NCI-H187 (cell line): ENCODE data around the gene VPS52.
A peak's percentile ranks its signal among the peaks of the same experiment; 100 is the strongest.

Experiments
- DNase-seq, 2 experiments: peaks; one replicate each; lab custom pipeline; 2025; lab: John Stamatoyannopoulos, UW

Gene VPS52

DNA sequence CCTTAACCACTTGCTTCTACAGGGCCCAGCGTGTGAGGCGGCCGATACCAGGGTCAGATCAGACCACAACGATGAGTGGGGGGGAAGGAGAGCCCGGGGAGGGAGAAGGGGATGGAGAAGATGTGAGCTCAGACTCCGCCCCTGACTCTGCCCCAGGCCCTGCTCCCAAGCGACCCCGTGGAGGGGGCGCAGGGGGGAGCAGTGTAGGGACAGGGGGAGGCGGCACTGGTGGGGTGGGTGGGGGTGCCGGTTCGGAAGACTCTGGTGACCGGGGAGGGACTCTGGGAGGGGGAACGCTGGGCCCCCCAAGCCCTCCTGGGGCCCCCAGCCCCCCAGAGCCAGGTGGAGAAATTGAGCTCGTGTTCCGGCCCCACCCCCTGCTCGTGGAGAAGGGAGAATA lies 60.5 kb downstream of the VPS52 start:
- DNase-seq: no peak

DNA sequence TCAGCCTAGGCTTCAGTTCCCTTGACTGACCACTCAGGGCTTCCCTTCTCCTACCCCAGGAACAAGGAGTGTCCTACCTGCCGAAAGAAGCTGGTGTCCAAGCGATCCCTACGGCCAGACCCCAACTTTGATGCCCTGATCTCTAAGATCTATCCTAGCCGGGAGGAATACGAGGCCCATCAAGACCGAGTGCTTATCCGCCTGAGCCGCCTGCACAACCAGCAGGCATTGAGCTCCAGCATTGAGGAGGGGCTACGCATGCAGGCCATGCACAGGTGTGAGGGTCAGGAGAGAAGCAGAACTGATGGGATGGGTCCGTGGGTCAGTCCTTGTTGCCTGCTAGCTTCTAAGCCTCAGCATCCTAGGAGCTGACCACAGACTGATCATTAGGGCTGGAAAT lies 61.8 kb downstream of the VPS52 start:
- DNase-seq: no peak

DNA sequence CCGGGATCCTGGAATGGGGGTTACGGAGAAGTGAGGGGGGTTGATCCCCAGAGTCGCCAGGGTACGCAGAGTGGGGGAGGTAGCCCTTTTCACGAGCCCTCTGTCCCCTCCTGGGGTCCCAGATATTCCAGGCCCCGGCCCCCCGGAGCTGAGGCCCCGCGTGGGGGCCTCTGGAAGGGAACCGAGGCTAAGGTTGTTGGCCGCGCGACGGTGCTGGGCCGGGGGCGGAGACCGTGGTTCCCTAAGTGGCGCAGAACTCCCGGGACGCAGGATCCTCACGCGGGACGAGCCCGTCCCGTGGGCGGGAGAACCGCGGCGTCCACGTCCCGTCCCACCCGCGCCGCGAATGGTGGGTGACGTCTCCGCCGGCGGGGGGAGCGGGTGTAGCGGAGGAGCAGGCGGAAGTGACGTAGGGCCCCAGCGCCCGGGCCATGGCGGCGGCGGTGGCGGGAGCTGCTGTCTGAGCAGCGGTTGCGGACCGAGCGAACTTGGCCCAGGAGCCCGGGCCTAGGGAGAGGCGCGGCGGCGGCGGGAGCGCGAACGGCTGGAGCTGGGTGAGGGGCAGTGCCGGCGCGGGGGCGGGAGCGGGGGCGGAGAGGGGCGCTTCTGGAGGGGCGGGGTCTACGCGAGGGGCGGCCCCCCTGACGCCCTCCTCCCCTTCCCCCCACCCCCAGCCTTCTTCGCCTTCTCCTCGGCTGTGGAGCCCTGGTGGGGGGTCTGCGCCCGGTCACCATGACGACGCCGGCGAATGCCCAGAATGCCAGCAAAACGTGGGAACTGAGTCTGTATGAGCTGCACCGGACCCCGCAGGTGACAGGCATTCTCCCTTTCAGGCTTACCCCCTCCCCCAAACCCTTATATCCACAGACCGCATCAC lies 63.3 kb downstream of the VPS52 start, which contains the start of gene RING1:
TSS of gene RING1 (plus strand) at position 410 of the 877 bp plus-strand sequence. CDS start at position 733, 323 bp downstream.
- peak; percentile 36 to 63 for DNase-seq

DNA sequence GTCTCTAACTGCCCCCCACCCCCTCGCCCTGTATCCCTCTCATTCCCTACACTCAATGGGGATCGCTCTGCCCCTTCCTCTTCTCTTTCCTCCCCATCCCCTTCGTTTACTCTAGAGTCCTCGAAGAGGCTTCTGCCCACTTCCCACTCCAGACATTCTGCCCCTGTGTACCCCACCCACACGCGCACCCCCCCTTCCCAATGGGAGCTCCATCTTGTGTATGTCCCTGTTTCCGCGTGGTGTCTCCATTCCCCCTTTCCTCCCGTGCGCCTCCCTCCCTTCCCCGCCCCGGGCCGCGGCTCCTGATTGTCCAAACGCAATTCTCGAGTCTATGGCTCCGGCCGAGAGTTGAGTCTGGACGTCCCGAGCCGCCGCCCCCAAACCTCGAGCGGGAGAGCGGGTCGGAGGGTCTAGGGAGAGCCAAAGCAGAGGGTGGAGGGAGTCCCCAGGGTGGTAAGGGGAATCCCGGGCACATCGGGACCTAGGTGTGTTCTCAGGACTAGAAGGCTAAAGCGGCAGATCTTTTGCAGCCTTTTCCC lies 64.1 kb downstream of the VPS52 start:
- DNase-seq: no peak

DNA sequence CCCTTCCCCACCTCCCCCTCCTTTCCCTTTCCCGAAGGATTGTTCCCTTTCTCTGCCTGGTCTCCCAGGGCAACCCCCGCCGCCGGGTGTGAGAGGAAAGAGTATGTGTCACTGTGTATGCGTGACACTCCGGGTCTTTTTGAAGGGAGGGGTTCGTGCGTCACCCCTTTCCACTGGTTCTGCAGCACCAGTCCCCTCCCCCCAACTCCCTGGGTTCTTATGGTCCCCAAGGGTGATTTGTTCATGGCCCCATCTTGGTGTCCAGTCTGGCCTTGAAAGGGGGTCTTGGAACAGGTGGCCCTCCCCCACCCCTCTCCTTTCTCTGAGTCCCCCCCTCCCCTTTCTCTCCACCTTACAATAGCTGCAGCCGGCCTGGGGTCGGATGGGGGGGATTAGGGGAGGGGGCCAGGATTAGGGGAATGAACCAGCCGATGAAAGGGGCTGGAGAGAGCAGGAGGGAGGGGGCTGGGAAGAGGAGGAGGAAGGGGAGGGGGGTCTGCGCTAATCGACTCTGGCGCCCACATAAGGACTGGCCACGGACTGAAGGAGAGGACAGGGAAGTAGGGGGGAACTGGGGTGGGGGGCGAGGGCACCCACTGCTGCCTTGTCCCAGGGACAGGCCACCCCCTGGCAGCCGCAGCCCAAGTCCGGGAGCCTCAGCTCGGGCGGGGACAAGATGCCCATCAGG lies 64.7 kb downstream of the VPS52 start:
- DNase-seq: no peak

DNA sequence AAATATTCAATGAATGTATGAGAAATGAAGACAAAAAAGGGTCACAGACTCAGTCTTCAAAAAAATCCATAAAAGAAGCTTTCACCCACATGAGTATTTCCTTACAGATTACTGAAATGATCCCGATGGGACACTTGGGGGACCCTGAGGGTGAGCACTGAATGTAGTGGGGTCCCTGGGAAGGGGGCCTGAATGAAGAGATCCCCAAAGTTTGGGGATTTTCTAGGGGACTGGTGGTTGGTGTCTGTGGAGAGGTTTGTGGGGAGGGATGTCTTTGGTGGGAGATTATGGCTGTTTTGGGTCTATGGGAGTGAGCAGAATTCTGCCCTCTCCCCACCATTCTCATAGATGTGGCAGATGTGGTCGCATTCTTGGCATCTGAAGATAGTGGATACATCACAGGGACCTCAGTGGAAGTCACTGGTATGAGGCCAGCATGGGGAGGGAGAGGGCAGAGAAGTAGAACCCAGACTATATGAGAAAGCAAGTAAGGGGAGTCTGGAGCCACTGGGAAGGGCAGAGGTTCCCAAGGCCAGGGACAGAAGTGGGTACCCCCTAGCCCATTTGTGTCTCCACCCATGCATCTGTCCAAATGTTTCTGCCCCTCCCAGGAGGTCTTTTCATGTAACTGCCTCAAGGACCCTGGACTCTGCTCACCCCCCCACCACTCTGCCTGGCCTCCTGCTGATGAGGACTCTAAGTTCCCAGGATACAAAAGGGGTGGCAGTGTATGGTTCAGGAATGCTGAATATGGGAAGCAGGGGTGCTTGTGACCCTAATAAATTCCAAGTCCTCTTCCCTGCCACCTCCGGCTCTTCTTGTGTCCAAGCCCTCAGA lies 65.4 kb downstream of the VPS52 start:
- no peak for DNase-seq

DNA sequence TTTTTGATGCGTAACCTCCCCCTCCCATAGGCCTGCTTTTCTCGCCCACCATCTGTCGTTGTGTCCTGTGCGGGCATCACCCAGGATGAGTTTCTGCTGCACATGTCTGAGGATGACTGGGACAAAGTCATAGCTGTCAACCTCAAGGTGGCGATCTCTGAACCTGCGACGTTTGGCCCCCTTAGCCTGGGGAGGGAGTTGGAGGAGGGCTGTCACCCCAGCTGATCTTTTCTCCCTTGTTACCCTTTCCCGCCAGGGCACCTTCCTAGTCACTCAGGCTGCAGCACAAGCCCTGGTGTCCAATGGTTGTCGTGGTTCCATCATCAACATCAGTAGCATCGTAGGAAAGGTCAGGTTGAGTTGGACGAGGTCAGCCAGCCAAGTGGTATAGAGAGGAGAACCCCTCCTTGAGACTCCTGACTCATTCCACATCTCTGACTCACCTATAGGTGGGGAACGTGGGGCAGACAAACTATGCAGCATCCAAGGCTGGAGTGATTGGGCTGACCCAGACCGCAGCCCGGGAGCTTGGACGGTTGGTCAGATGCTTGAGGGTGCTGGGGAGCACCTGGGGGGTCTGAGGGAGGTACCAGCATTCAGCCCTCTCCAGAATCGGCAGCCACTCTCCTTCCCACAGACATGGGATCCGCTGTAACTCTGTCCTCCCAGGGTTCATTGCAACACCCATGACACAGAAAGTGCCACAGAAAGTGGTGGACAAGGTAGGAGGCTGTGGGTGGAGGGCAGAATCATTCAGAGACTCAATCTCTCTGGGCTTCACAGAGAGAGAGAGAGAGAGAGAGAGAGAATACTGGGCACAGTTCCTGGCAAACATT lies 66.3 kb downstream of the VPS52 start:
- no peak for DNase-seq

DNA sequence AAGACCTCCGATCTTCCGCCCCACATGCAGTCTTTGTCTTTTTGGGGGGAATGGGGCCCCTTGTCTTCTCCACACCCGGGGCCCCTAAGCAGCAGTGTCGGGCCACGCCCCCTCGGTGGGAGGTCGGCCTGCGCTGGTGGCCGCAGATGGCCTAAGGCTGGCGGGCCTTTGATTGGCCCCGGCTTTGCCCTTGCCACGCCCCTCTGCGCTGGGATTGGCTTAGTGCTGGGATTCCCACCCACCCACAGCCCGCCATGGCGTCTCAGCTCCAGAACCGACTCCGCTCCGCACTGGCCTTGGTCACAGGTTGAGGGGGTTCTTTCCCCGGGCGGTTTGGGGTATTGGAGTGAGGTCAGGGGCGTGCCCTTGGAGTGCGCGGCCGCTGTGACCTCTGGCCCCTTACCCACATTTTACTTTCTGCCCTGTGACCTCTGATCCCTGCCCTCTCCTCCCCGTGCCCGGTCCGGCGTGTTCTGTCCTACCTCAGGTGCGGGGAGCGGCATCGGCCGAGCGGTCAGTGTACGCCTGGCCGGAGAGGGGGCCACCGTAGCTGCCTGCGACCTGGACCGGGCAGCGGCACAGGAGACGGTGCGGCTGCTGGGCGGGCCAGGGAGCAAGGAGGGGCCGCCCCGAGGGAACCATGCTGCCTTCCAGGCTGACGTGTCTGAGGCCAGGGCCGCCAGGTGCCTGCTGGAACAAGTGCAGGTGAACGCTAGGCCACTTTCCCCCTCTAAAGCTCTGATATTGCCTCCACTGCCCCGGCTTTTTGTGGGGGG lies 67.1 kb downstream of the VPS52 start, which contains the start of gene HSD17B8:
TSS of gene HSD17B8 (plus strand) at position 241 of the 776 bp plus-strand sequence. CDS start at position 255, 14 bp downstream.
- peak; percentile 66 to 90 for DNase-seq

DNA sequence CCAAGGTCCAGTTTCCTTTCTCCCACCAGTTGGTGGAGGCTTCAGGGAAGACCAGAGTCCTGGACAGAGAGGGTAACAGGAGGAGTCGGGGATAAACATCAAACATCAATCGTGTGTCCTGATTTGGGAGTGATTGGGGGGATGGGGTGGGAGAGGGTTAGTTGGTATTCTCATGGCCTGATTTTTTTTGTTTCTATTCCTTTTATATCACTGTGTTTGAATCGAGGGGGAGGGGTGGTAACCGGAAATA lies 67.6 kb downstream of the VPS52 start:
- DNase-seq: no peak

DNA sequence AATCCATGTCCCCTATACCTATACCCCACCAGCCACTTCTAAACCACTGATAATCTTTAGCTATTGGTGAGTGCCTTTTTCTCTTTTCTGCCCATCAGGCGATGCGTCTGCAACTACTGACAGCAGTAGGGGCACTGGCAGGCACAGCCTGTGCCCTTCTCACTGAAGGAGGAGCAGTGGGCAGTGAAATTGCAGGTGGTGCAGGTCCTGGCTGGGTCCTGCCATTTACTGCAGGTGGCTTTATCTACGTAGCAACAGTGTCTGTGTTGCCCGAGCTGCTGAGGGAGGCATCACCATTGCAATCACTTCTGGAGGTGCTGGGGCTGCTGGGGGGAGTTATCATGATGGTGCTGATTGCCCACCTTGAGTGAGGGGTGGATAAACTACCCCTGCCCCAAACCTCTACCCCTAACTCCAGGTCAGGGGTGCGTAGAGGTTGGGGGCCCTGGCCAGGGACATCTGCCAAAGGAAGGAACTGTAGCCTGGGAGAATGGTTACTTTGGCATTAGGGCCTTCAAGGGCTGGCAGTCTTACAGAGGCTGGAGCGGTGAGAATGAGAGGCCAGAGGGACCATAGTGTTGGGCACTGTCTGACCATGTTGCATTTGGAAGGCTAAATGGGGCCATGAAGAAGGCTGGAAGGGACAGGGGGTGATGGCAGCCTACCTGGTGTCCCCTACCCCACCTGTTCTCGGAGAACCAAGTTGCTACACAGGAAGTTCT lies 68.1 kb downstream of the VPS52 start:
- no peak for DNase-seq

DNA sequence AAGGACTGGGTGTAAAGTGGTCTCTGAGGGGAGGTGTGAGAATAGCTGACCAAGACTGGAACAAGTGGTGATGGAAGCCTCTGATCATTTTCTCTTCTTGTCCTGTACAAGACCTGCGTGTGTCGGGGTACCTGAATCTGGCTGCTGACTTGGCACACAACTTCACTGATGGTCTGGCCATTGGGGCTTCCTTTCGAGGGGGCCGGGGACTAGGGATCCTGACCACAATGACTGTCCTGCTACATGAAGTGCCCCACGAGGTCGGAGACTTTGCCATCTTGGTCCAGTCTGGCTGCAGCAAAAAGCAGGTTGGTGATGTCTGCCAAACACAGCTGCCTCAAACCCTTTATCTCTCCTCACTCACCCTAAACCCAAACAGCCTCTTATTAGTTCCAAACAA lies 68.9 kb downstream of the VPS52 start:
- no peak for DNase-seq

DNA sequence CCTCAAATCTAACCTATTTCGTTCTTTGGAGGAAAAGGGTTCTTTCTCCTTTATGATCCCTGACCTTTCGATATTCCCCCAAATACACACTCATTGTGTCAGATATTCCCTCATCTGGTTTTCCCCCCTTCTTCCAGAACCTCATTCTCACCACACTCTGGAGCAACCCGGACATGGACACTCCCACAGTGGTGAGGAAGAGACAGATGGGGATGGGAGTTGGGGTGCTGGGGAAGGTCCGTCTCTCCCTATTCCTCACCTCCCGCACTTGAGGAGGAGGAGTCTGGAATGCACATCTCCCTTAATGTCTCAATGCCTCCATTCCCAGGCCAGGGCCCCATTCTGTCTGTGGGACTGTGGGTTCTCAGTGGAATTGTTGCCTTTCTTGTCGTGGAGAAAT lies 69.7 kb downstream of the VPS52 start:
- DNase-seq: no peak

DNA sequence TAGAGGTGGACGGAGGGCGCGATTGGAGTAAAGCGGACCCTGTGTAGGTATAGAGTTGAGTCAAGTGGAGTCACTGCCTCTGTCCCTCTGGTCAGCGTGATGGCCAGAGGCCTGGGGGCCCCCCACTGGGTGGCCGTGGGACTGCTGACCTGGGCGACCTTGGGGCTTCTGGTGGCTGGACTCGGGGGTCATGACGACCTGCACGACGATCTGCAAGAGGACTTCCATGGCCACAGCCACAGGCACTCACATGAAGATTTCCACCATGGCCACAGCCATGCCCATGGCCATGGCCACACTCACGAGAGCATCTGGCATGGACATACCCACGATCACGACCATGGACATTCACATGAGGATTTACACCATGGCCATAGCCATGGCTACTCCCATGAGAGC lies 70.5 kb downstream of the VPS52 start:
- DNase-seq: no peak
